CD14-positive monocyte (primary cell): Measurements from ENCODE around the gene AKTIP. TPM values are rescaled to one million over a fixed set of nuclear protein-coding genes. Genes with fewer than 3 reads are reported as not detected.
"Not testable (repeated sequence)": the region's sequence is repeated elsewhere in the genome, so short reads cannot be mapped to it uniquely, and the experiment has no call there.

Source experiments
- DNase-seq, 3 donors: peaks; one replicate each; pipeline ENCODE4 v3.0.0-alpha.2; 2011 to 2022
- H2AFZ ChIP-seq: 2 replicates; pipeline ENCODE4 v1.6.0; 2012; ENCODE audit warnings: mild to moderate bottlenecking, low read depth, low read length, inconsistent platforms; ENCODE audit not compliant: insufficient read depth, poor library complexity, severe bottlenecking
- H3K27ac ChIP-seq, 2 donors: 1 replicate in 1 of 2; 2 replicates in 1 of 2; pipeline ENCODE4 v1.5.1; 2012 to 2013; ENCODE audit warnings: low read length in 2 of 2, control low read depth in 1 of 2, inconsistent platforms in 1 of 2, low read depth in 1 of 2, mild to moderate bottlenecking in 1 of 2
- H3K27me3 ChIP-seq, 2 donors: one replicate each; pipeline versions ENCODE4 v1.6.0 to v1.6.1; 2011 to 2013; ENCODE audit warnings: low read length in 2 of 2; ENCODE audit not compliant: control insufficient read depth in 2 of 2, insufficient read depth in 2 of 2
- H3K36me3 ChIP-seq, 2 donors: replicated peaks in 1 of 2; 1 replicate in 1 of 2; 2 replicates in 1 of 2; pipeline versions ENCODE4 v1.5.1 to v1.6.1; 2012 to 2013; ENCODE audit warnings: low read length in 2 of 2, control low read depth in 1 of 2, inconsistent platforms in 1 of 2, mild to moderate bottlenecking in 1 of 2; ENCODE audit not compliant: insufficient read depth in 2 of 2, control insufficient read depth in 1 of 2
- H3K4me1 ChIP-seq, 2 donors: 1 replicate in 1 of 2; 2 replicates in 1 of 2; pipeline versions ENCODE4 v1.5.1 to v1.6.1; 2012 to 2013; ENCODE audit warnings: low read length in 2 of 2, control low read depth in 1 of 2, inconsistent platforms in 1 of 2, mild to moderate bottlenecking in 1 of 2, moderate library complexity in 1 of 2; ENCODE audit not compliant: insufficient read depth in 2 of 2, control insufficient read depth in 1 of 2
- H3K4me2 ChIP-seq: replicated peaks from 2 replicates; pipeline ENCODE3; 2012; ENCODE audit warnings: low read length, moderate library complexity, mild to moderate bottlenecking; ENCODE audit not compliant: poor library complexity, severe bottlenecking; ENCODE audit errors: extremely low read depth
- H3K4me3 ChIP-seq, 3 experiments: fragments of 200-600 bp in 1 of 3; sonication (generic) in 1 of 3; replicated peaks in 1 of 3; 1 replicate in 2 of 3; 2 replicates in 1 of 3; pipeline ENCODE4 v1.5.1; 2011 to 2013; ENCODE audit warnings: low read length in 3 of 3, mild to moderate bottlenecking in 3 of 3, control low read depth in 2 of 3, low read depth in 2 of 3, inconsistent platforms in 1 of 3, moderate library complexity in 1 of 3
- H3K79me2 ChIP-seq: 2 replicates; pipeline ENCODE4 v1.6.0; 2012; ENCODE audit warnings: mild to moderate bottlenecking, control low read depth, inconsistent platforms, low read length, moderate library complexity; ENCODE audit not compliant: insufficient read depth
- H3K9ac ChIP-seq: 2 replicates; pipeline ENCODE4 v1.6.0; 2017; ENCODE audit warnings: low read length, mild to moderate bottlenecking; ENCODE audit not compliant: insufficient read depth, poor library complexity, severe bottlenecking
- H3K9me3 ChIP-seq, 2 donors: replicated peaks in 1 of 2; 1 replicate in 1 of 2; 2 replicates in 1 of 2; pipeline versions ENCODE4 v1.5.1 to v1.6.1; 2012 to 2013; ENCODE audit warnings: low read length in 2 of 2, control low read depth in 1 of 2; ENCODE audit not compliant: control insufficient read depth in 1 of 2, insufficient read depth in 1 of 2
- H4K20me1 ChIP-seq: 2 replicates; pipeline ENCODE4 v1.6.0; 2012; ENCODE audit warnings: mild to moderate bottlenecking, low read length, control low read depth, moderate library complexity; ENCODE audit not compliant: insufficient read depth
- H3K27ac Mint-ChIP-seq, 7 donors: one replicate each; pipeline ENCODE4 v1.8.0; 2020; ENCODE audit warnings: mild to moderate bottlenecking in 7 of 7, mixed read lengths in 7 of 7, moderate library complexity in 6 of 7, inconsistent platforms in 2 of 7
- H3K27me3 Mint-ChIP-seq, 3 donors: one replicate each; pipeline ENCODE4 v1.8.0; 2021 to 2022; ENCODE audit warnings: low read depth in 3 of 3, mild to moderate bottlenecking in 3 of 3, mixed read lengths in 3 of 3, moderate library complexity in 3 of 3, inconsistent platforms in 1 of 3
- H3K36me3 Mint-ChIP-seq, 2 donors: one replicate each; pipeline ENCODE4 v1.8.0; 2020; ENCODE audit warnings: mixed read lengths in 2 of 2, inconsistent platforms in 1 of 2, mild to moderate bottlenecking in 1 of 2
- H3K4me1 Mint-ChIP-seq: one replicate; pipeline ENCODE4 v1.8.0; 2020; ENCODE audit warnings: mild to moderate bottlenecking, mixed read lengths
- H3K4me3 Mint-ChIP-seq, 2 donors: one replicate each; pipeline ENCODE4 v1.8.0; 2020; ENCODE audit warnings: mild to moderate bottlenecking in 2 of 2, mixed read lengths in 2 of 2, moderate library complexity in 1 of 2
- H3K9me3 Mint-ChIP-seq, 7 donors: one replicate each; pipeline ENCODE4 v1.8.0; 2020 to 2022; ENCODE audit warnings: mixed read lengths in 7 of 7, mild to moderate bottlenecking in 6 of 7, moderate library complexity in 6 of 7, inconsistent platforms in 2 of 7
- WGBS: methylation state at CpG from one replicate; pipeline ENCODE4 v1.1.5; 2013; ENCODE audit warnings: missing lambda C conversion rate; ENCODE audit not compliant: insufficient coverage; 5-methylcytosine and 5-hydroxymethylcytosine counted together
- intact Hi-C, 2 donors: fragments of 100-400 bp; cut with micrococcal nuclease; formaldehyde crosslinking; loops; one replicate each; pipeline versions ENCODE4 v1.15.0 to v1.15.1; 2023
- polyA plus RNA-seq, 3 donors: library from polyadenylated mRNA; depleted of rRNA in 1 of 3; unstranded in 2 of 3; stranded (reverse) in 1 of 3; fragments of 300-500 nt in 2 of 3; fragments of >200 nt in 1 of 3; fragmentation: Illumina TruSeq in 2 of 3; gene quantifications; 1 replicate in 2 of 3; 2 replicates in 1 of 3; pipeline ENCODE4 v1.2.3, GENCODE V29; 2012 to 2021
- TF ChIP-seq, protein P1 (sequence below): fragments of 200-600 bp; IDR thresholded peaks from one replicate; pipeline ENCODE4 v1.8.0; 2022; ENCODE audit warnings: antibody characterized with exemption, mild to moderate bottlenecking

AKTIP gene
- polyA plus RNA-seq, 3 donors, result 5.8 to 9.9 (median 8.7) TPM

DNA sequence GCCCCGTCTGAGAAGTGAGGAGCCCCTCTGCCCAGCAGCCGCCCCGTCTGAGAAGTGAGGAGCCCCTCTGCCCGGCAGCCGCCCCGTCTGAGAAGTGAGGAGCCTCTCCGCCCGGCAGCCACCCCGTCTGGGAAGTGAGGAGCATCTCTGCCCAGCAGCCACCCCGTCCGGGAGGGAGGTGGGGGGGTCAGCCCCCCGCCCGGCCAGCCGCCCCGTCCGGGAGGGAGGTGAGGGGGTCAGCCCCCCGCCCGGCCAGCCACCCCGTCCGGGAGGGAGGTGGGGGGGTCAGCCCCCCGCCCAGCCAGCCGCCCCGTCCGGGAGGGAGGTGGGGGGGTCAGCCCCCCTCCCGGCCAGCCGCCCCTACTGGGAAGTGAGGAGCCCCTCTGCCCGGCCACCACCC is 36.3 kb upstream of the AKTIP start:
- peaks cover 11 to 20% (median 14%) of the 10 kb centered on the region in 3 donors for H3K27me3 Mint-ChIP-seq
- WGBS, result 92% methylated on average over 11 of the region's 27 CpGs
- H3K79me2 ChIP-seq, H3K9me3 ChIP-seq, H3K4me1 Mint-ChIP-seq, H2AFZ ChIP-seq, H3K4me1 ChIP-seq, DNase-seq, H3K27ac ChIP-seq, H3K27ac Mint-ChIP-seq, H3K36me3 Mint-ChIP-seq, H3K4me3 ChIP-seq, H4K20me1 ChIP-seq, H3K4me2 ChIP-seq, intact Hi-C loops, H3K36me3 ChIP-seq, H3K4me3 Mint-ChIP-seq, H3K9ac ChIP-seq: not testable (repeated sequence)
- H3K27me3 ChIP-seq, result peaks cover 0 to 12% of the 10 kb centered on the region in 2 donors
- peaks cover 0 to 10% (median 4%) of the 10 kb centered on the region in 7 donors for H3K9me3 Mint-ChIP-seq

DNA sequence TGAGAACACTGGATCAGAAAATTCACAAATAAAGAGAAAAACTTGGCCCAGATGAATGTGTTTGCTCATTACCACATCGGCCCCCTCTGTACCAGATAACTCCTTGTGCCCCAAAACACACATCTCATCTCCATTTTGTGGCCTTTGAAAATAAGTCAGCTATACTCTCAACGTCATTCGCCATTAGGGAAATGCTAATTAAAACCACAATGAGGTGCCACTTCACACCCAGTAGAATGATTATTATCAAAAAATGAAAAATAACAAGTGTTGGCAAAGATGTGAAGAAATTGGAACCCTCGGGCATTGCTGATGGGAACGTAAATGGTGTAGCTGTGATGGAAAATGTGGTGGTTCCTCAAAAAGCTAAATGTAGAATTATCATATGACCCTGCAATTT is 34.6 kb upstream of the AKTIP start:
- no peaks in the 10 kb centered on the region for H3K4me1 Mint-ChIP-seq
- H3K36me3 Mint-ChIP-seq, result no peaks in the 10 kb centered on the region
- DNase-seq, result no peak
- no peak overlapping the region for H2AFZ ChIP-seq
- no peaks in the 10 kb centered on the region for H3K36me3 ChIP-seq
- no peak overlapping the region for H3K4me3 ChIP-seq
- H3K79me2 ChIP-seq, result no peaks in the 10 kb centered on the region
- no peak overlapping the region for H3K4me2 ChIP-seq
- H3K9me3 ChIP-seq, result no peaks in the 10 kb centered on the region
- WGBS, result 80% methylated on average over 1 of the region's 5 CpGs
- no peaks in the 10 kb centered on the region for H4K20me1 ChIP-seq
- no peak overlapping the region for H3K27ac ChIP-seq
- H3K4me3 Mint-ChIP-seq, result no peak overlapping the region
- H3K9ac ChIP-seq, result no peak overlapping the region
- intact Hi-C loops, result no loop called here
- TF ChIP-seq, protein P1, sequence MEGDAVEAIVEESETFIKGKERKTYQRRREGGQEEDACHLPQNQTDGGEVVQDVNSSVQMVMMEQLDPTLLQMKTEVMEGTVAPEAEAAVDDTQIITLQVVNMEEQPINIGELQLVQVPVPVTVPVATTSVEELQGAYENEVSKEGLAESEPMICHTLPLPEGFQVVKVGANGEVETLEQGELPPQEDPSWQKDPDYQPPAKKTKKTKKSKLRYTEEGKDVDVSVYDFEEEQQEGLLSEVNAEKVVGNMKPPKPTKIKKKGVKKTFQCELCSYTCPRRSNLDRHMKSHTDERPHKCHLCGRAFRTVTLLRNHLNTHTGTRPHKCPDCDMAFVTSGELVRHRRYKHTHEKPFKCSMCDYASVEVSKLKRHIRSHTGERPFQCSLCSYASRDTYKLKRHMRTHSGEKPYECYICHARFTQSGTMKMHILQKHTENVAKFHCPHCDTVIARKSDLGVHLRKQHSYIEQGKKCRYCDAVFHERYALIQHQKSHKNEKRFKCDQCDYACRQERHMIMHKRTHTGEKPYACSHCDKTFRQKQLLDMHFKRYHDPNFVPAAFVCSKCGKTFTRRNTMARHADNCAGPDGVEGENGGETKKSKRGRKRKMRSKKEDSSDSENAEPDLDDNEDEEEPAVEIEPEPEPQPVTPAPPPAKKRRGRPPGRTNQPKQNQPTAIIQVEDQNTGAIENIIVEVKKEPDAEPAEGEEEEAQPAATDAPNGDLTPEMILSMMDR, result no peak
- no peak overlapping the region for H3K27ac Mint-ChIP-seq
- H3K27me3 ChIP-seq, result peaks cover 0 to 3% of the 10 kb centered on the region in 2 donors
- peaks cover 0 to 10% (median 4%) of the 10 kb centered on the region in 7 donors for H3K9me3 Mint-ChIP-seq
- H3K27me3 Mint-ChIP-seq, result peaks cover 8 to 14% (median 9%) of the 10 kb centered on the region in 3 donors
- no peaks in the 10 kb centered on the region for H3K4me1 ChIP-seq
